HG03135 (cell line): ENCODE results near the gene SNUPN.
"Not testable (repeated sequence)": the region's sequence is repeated elsewhere in the genome, so short reads cannot be mapped to it uniquely, and the experiment has no call there.

Source experiments
- ATAC-seq: cut with Tn5 transposase; IDR thresholded peaks from one replicate; pipeline ENCODE4 v1.9.1; 2021; ENCODE audit warnings: mild to moderate bottlenecking, moderate library complexity; ENCODE audit not compliant: unreplicated experiment

SNUPN gene

GRCh38 chr15:75637245-75638009, 11.9 kb upstream of the SNUPN start:
- no peak for ATAC-seq

DNA sequence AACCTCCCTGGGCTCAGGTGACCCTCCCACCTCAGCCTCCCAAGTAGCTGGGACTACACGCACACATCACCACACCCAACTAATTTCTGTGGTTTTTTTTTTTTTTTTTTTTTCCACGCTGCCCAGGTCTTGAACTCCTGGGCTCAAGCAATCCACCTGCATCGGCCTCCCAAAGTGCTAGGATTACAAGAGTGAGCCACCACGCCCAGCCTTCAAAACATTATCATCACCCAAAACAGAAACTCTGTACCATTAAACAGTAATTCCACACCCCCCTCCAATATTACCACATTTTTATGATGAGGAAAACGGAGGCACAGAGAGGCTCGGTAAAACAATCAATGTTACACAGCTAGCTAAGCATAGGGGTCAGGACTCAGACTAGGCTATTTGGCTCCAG, 10.5 kb upstream of the SNUPN start:
- ATAC-seq = no peak

DNA sequence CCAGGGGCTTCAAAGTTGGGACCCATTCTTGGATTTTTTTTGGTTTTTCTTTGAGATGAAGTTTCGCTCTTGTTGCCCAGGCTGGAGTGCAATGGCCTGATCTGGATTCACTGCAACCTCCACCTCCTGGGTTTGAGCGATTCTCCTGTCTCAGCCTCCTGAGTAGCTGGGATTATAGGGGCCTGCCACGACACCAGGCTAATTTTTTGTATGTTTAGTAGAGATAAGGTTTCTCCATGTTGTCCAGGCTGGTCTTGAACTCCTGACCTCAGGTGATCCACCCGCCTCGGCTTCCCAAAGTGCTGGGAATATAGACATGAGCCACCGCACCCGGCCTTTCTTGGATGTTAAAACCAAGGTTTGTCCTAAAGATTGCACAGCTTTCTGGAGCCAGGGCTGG, 8.4 kb upstream of the SNUPN start:
- ATAC-seq = not testable (repeated sequence)

DNA sequence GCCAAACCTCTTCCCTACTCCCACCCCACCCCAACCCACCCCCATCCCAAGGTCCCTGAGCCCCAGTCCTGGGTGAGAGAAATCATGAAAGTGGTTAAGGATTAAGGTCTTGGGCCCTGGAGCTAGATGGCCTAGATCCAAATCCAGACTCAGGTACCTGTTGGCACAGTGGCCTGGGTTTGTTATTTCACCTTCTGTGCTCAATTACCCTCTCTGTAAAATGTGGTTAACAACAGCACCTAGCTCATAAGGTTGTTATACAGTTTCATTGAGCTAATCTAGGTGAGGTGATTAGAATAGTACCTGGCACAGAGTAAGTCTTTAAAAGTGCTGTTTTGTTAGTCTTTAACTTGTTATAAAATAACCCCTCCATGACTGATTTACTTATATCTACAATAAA, 6.4 kb upstream of the SNUPN start:
- ATAC-seq = no peak

GRCh38 chr15:75622505-75622904, 3.0 kb downstream of the SNUPN start:
- ATAC-seq = no peak

DNA sequence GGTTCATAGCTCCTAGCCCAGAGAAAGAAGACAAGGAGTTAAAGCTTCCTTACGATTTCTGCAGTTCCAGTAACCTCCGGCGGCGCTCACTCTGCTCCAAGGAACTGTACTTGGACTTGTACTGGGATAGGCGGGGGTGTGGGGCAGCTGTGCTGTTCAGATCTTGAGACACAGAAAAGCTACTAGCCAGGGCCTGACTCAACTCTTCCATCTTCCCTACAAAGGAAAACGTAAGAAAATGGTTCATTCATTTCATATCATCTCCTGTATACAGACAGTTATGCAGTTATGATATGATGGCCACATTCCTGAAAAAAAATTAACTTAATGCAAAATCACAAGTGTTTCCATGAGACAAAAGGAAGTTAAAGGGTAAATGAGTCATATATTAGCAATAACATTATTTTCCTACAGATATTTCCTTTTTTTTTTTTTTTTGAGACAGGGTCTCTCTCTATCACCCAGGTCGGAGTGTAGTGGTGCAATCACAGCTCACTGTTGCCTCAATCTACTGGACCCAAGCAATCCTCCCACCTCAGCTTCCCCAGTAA, 4.6 kb downstream of the SNUPN start:
- no peak for ATAC-seq

DNA sequence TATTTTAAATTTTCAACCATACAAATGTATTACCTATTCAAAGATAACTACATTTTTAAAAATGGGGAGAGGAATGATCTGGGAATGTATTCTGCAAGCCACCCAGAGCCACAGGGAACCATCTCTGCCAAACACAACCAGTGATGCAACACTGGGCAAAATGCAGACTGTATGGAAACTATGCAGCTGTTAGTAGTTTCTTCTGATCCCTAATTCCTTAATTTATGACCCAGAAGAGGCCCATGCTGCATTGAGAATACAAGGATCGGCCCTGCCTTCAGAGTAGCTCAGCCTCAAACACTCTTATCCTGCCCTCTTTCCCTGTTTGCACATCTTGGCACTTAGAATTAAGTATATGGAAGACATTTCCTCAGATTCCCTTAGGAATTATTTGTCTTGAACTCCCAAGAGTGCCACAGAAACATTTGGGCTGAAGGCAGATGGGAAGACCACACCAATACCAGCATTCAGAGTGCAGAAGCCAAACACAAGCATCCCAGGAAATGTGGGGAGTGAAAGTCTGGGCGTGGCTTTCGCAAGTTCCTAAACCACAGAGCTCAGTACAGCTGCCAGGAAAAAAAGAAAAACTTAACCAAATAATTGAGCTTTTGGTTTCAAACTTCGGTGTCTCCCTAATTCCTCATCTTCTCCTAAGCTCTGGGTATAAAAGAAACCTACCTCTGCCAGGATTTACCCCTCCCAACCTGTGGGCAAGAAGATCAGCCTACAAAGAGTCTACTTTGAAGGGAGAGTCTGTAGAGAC, 5.3 kb downstream of the SNUPN start:
- ATAC-seq = no peak

GRCh38 chr15:75616766-75617165, 8.8 kb downstream of the SNUPN start:
- ATAC-seq = no peak

DNA sequence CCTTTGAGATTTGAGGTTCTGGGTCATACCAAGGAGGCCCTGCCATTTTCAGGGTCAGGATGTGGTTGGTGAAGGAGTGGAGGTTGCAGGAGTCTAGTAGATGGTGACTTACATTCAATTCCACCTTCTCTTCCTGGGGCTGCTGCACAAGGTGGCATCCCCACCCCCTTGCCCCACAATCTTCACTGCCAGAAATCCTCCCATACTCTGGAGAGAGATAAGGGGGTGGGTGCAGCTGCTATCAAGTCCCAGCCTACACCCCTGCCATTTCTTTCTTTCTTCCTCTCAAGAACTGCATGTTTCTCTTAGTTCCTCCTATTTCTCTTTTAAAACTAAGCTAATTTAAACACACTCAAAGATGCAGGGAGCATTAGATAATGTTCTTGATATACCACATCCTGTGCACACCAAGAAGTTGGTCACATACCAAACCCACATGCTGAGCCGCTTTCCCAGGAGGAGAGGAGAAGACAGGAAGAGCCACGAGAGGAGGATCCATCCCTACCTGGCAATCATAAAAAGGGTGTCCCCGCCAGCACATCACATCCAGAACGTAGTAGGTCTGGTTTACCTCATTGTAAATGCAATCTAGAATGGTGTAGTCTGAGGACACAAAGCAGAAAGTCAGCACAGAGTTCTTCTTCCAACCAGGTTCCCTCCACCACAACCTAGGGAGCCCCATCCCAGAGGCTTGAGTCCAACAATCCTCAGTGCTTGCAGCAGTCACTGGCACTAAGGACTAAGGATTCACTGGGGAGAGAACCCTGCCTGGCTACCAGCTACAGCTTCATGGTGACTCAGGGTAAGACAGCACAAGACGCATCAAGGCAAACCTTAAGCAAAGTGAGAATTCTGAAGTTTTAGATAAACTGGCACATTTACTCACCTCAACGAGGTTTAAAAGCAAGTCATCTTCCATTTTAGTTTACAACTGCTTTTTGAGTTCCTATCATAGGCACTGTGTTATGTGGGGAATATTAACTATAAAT, 18.5 kb downstream of the SNUPN start:
- no peak for ATAC-seq

DNA sequence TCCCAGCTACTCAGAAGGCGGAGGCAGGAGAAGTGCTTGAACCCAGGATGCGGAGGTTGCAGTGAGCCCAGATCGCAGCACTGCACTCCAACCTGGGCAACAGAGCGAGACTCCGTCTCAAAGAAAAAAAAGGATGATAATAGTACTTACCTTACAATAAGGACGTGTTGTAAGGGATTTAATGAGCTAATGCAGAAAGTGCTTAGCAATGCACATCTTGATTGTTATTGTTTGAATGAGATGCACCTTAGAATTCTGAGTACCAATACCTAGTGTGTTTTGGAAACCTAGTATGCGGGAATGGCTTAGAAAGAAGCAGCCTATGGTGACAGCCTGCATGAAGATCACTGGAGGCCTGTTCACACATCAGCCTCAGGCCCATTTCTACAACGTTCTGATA, 19.5 kb downstream of the SNUPN start:
- ATAC-seq = no peak

GRCh38 chr15:75599401-75599800, 26.1 kb downstream of the SNUPN start:
- no peak for ATAC-seq

GRCh38 chr15:75598361-75598760, 27.2 kb downstream of the SNUPN start:
- no peak for ATAC-seq

- no peak for ATAC-seq
These were observed 27.7 kb downstream of the SNUPN start for GRCh38 chr15:75597667-75598341.

DNA sequence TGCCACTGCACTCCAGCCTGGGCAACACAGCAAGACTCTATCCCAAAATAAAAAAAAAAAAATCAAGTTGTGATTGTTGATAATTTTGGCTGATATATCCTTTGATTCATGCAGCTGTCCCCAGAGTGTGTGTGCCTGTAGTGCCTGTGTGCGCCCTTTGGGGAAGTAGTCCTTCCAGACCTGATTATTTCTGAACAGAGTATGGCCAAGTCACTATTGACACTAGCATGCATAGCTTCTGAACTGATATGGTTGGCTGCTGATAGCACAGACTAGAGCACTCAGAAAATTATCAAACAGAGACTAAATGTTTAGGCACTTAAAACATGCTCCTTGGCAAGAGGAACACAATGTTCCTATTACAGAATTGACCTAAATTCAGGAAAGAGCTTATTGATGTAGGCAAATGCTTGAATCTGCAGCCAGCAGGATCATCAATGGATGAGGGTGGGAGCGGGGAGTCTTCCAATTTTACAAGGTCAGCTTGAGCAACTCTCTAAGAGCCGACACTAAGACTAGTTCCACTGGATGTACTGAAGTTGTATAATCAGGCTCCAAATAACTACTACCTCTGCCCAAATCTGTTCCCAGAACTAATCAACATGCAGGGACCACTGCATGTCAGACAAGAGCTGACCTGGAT, 28.7 kb downstream of the SNUPN start:
- no peak for ATAC-seq

DNA sequence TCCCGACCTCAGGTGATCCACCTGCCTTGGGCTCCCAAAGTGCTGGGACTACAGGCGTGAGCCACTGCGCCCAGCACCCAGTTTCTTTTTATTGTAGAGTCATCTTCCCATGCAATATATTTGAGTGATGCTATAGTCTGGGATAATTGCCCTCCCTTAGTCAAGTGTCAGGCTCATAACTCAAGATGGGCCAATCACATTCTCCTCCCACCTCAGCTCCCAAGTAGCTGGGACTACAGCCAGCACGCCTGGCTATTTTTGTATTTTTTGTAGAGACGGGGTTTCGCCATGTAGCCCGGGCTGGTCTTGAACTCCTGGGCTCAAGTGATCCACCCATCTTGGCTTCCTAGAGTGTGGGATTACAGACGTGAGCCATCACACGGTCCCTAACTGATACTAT, 31.2 kb downstream of the SNUPN start:
- ATAC-seq = no peak

GRCh38 chr15:75591655-75592364, 33.7 kb downstream of the SNUPN start:
- ATAC-seq = no peak

GRCh38 chr15:75590239-75590638, 35.3 kb downstream of the SNUPN start:
- ATAC-seq = no peak

GRCh38 chr15:75589071-75589470, 36.5 kb downstream of the SNUPN start:
- ATAC-seq = no peak

- not testable (repeated sequence) for ATAC-seq
These were observed 39.1 kb downstream of the SNUPN start for GRCh38 chr15:75586422-75586821.
